DMS53 (cell line): ENCODE data around the gene OVOL3.
"Not testable (repeated sequence)": the region's sequence is repeated elsewhere in the genome, so short reads cannot be mapped to it uniquely, and the experiment has no call there.

ENCODE experiments used
- DNase-seq: peaks from one replicate; lab custom pipeline; 2025; lab: John Stamatoyannopoulos, UW

OVOL3 gene

GRCh38 chr19:36101550-36102327 is 9.2 kb upstream of the OVOL3 start:
- no peak for DNase-seq

GRCh38 chr19:36103040-36103626 is 7.8 kb upstream of the OVOL3 start:
- no peak for DNase-seq

DNA sequence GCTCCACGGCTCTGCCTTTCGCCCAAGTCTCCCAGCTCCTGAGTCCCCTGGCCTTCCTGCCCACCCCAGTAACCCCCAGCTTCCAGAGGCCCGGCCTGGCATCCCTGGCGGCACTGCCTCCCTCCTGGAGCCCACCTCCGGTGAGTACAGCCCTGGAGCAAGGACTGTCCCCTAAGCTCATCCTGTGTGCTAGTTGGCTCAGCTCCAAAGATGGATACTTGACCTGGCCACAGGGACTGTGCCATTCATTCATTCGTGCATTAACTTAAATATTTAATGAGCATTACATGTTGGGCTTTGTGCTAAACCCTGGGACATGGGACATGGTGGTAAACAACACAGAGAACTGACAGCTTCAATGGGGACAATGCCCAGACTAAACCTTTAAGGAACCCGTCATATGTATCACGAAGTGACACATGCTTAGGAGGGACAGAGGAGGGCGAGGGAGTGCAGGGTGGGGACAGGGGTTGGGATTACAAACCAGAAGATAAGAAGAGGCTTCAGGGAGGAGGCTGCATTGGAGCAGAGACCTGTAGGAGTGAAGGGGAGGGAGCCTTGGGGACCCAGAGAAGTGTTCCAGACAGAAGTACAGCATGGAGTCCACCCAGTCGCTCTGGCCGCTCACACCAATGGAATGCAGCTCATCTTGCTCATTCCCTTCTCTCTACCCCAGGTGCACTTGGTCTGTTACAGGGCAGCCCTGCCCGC is 6.9 kb upstream of the OVOL3 start:
- no peak for DNase-seq

DNA sequence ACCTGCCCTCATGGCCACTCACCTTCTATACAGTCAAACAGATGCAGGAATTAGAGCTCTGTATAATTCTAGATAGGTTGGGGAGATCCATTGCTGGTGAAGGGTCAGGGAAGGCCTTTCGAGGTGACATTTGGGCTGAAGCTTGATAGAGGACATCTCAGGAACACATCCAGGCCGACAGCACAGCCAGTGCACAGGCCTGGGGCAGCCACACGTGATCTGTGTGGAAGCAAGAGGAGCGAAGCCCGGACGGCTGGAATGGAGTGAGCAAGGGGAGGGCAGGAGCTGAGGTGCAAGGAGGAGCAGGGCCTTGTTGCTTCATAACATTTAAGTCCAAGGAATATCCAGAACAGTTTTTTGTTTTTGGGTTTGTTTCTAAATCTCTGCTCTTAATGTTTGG is 4.5 kb upstream of the OVOL3 start:
- no peak for DNase-seq

GRCh38 chr19:36106991-36107390 is 4.0 kb upstream of the OVOL3 start:
- DNase-seq: no peak

- no peak for DNase-seq
These were observed 2.3 kb upstream of the OVOL3 start for GRCh38 chr19:36108684-36109083.

- no peak for DNase-seq
These were observed 227 bp downstream of the OVOL3 start for GRCh38 chr19:36111200-36111539.

GRCh38 chr19:36112678-36113077 is 1.7 kb downstream of the OVOL3 start:
- no peak for DNase-seq

DNA sequence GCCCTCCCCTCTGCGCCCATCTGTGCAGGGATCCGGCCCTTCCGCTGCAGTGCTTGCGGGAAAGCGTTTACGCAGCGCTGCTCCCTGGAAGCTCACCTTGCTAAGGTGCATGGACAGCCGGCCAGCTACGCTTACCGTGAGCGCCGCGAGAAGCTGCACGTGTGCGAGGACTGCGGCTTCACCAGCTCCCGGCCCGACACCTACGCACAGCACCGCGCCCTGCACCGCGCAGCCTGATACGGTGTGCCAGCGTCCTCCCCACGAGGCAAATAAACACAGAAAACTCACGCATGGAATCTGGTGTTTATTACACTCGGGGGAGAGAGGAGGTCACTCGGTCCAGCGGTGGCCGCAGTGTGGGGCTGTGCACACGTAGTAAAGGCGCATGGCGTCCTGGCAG is 2.5 kb downstream of the OVOL3 start:
- no peak for DNase-seq

- peak; percentile 87 for DNase-seq
These were observed 3.2 kb downstream of the OVOL3 start for GRCh38 chr19:36113894-36114720.

DNA sequence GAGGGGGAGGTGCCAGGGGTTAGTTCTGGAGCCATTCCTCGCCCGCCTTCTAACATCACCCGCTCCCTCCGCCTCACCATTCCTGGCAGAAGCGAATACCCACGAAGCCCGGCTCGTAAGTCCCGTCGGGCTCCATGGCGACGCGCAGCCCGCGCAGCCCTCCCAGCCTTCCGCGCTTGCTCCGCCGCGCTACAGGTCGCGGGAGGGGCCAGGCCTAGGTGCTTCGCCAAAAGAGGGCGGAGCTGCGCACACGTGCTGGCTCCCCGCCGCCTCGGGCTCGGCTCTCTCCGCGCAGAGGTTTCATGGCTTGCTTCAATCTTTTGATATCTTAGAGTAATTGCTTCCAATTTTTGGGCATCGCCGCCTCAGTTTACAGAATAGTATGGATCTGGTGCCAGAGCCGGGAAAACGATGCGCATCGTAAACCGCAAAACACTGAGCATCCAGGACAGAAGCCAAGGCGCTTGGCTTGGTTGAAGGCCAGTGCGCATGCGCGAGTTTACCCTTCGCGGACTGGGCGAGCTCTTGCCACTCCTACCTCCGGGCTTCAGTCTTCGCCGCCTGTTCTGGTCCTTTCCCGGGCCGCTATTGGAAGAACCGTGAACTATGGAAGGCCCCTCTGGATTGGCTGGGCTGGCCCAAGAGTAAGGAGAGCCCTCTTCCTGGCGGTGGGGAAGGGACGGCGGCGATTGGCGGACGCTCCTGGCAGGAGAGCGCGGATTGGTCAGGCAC is 3.9 kb downstream of the OVOL3 start, which contains the start of gene POLR2I:
TSS of gene POLR2I (minus strand) at position 155 of the 732 bp plus-strand sequence. CDS start at position 136, 19 bp downstream.
- peak; percentile 100 for DNase-seq

DNA sequence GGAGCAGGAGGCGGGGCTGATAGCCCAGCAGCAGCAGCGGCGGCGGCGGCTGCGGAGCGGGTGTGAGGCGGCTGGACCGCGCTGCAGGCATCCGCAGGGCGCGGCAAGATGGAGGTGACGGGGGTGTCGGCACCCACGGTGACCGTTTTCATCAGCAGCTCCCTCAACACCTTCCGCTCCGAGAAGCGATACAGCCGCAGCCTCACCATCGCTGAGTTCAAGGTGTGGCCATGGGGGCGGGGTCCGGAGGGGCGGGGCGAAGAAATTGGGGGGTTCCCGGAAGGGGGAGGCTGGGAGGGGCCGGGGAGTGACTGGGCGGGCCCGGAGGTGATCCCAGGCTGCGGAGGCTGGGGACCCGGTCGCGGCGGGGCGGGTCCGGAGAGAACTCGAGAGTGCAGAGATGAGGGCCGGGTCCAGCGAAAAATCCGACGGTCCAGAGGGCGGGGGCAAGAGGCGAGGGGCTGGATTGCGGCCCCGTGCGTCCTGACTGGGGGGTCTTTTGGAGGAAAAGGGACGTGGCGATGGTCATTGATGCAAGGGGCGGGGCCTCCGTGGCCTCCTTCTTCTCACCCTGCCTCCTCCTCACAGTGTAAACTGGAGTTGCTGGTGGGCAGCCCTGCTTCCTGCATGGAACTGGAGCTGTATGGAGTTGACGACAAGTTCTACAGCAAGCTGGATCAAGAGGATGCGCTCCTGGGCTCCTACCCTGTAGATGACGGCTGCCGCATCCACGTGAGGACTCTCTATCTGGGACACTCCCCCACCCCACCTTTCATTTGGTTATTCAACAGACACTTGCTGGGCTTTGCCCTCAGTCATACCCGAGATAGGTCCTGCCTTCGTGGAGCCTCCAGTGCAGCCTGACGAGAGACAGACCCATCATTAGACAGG is 4.8 kb downstream of the OVOL3 start, which contains the start of gene TBCB:
TSS of gene TBCB (plus strand) at position 16 of the 891 bp plus-strand sequence. CDS start at position 109, 93 bp downstream.
- DNase-seq: peak; percentile 88

GRCh38 chr19:36116344-36116637 is 5.3 kb downstream of the OVOL3 start:
- no peak for DNase-seq

- no peak for DNase-seq
These were observed 9.4 kb downstream of the OVOL3 start for GRCh38 chr19:36120092-36120983.

- DNase-seq: no peak
These were observed 10.0 kb downstream of the OVOL3 start for GRCh38 chr19:36120984-36121358.

GRCh38 chr19:36121486-36122124 is 10.7 kb downstream of the OVOL3 start:
- DNase-seq: no peak

DNA sequence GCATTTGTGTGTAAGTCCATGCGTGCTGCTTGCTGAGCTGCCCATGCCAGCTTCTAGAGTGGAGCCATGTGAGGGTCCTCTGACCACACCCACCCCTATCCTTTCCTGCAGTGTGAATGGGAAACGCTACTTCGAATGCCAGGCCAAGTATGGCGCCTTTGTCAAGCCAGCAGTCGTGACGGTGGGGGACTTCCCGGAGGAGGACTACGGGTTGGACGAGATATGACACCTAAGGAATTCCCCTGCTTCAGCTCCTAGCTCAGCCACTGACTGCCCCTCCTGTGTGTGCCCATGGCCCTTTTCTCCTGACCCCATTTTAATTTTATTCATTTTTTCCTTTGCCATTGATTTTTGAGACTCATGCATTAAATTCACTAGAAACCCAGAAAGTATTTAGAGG is 14.6 kb downstream of the OVOL3 start:
- no peak for DNase-seq

GRCh38 chr19:36128392-36128736 is 17.4 kb downstream of the OVOL3 start:
- peak; percentile 84 for DNase-seq

DNA sequence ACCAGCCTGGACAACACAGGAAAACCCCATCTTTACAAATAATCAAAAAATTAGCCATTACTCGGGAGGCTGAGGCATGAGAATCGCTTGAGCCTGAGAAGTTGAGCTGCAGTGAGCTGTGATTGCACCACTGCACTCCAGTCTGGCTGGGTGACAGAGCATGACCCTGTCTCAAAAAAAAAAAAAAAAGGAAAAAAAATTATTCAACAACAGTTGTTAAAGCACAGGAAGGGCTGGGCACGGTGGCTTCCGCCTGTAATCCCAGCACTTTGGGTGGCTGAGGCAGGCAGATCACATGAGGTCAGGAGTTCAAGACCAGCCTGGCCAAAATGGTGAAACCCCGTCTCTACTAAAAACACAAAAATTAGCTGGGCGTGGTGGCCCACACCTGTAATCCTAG is 20.3 kb downstream of the OVOL3 start:
- not testable (repeated sequence) for DNase-seq
